ENCODE measurements around the gene MR1. TPM values are rescaled to one million over a fixed set of nuclear protein-coding genes. Genes with fewer than 3 reads are reported as not detected.
A peak's percentile ranks its signal among the peaks of the same experiment; 100 is the strongest.

Gene MR1
- total RNA-seq, 1 donor from 2014 or later: 1.2 TPM

- Histone ChIP-seq H3K9ac (ENCODE audit: low read length) (peak overlapping the region; percentile 90), H3K36me3 (ENCODE audit: insufficient read depth, low read length) (peaks cover 6% of the 10 kb centered on the region), H3K79me2 (ENCODE audit: insufficient read depth, low read length) (peaks cover 53% of the 10 kb centered on the region), H4K20me1 (ENCODE audit: insufficient read depth, low read length) (peaks cover 46% of the 10 kb centered on the region), H3K27me3 (ENCODE audit: insufficient read depth, low read length) (no peaks in the 10 kb centered on the region), H2AFZ (ENCODE audit: low read depth, low read length) (no peak overlapping the region), H3K4me3 (ENCODE audit: insufficient read depth, low read depth, low read length) (peak overlapping the region; percentile 86), H3K27ac (ENCODE audit: low read depth, low read length) (peak overlapping the region; percentile 77), H3K4me1 (ENCODE audit: insufficient read depth, low read length) (peaks cover 55% of the 10 kb centered on the region), H3K4me2 (ENCODE audit: low read length) (peak overlapping the region; percentile 89), H3K9me3 (ENCODE audit: insufficient read depth, low read depth, low read length) (no peaks in the 10 kb centered on the region)
- H3K4me1 Mint-ChIP-seq (ENCODE audit: low read depth, unreplicated experiment): peaks cover 35% of the 10 kb centered on the region
- peaks cover 4% of the 10 kb centered on the region for H3K36me3 Mint-ChIP-seq (ENCODE audit: low read depth, unreplicated experiment)
- FAIRE-seq (no peak), DNase-seq (ENCODE audit: low read depth) (no peak)
- H3K4me3 Mint-ChIP-seq (ENCODE audit: unreplicated experiment): peak overlapping the region; percentile 99
- H3K27me3 Mint-ChIP-seq (ENCODE audit: low read depth, unreplicated experiment): no peaks in the 10 kb centered on the region
- peak overlapping the region; percentile 97 for H3K27ac Mint-ChIP-seq (ENCODE audit: unreplicated experiment)
- no peaks in the 10 kb centered on the region for H3K9me3 Mint-ChIP-seq (ENCODE audit: unreplicated experiment)
- TF ChIP-seq CTCF (IDR thresholded peaks at IDR 0.05; ENCODE audit: insufficient read depth, low read depth, low read length) (no peak), EZH2 (IDR thresholded peaks at IDR 0.05; ENCODE audit: insufficient read depth, low read length) (no peak)
Observed at GRCh38 chr1:181090641-181091126, 56.9 kb downstream of the MR1 start.

GRCh38 chr1:181091309-181092040 is 57.7 kb downstream of the MR1 start:
- no peak overlapping the region for H3K27ac ChIP-seq (ENCODE audit: low read depth, low read length)
- H2AFZ ChIP-seq (ENCODE audit: low read depth, low read length): no peak overlapping the region
- Mint-ChIP-seq H3K27me3 (ENCODE audit: low read depth, unreplicated experiment) (no peaks in the 10 kb centered on the region), H3K9me3 (ENCODE audit: unreplicated experiment) (no peaks in the 10 kb centered on the region), H3K4me3 (ENCODE audit: unreplicated experiment) (peak overlapping the region; percentile 99), H3K4me1 (ENCODE audit: low read depth, unreplicated experiment) (peaks cover 42% of the 10 kb centered on the region), H3K36me3 (ENCODE audit: low read depth, unreplicated experiment) (peaks cover 4% of the 10 kb centered on the region), H3K27ac (ENCODE audit: unreplicated experiment) (peak overlapping the region; percentile 34)
- no peak for DNase-seq (ENCODE audit: low read depth)
- H3K9ac ChIP-seq (ENCODE audit: low read length): peak overlapping the region; percentile 90
- H3K4me1 ChIP-seq (ENCODE audit: insufficient read depth, low read length): peaks cover 63% of the 10 kb centered on the region
- no peaks in the 10 kb centered on the region for H3K27me3 ChIP-seq (ENCODE audit: insufficient read depth, low read length)
- H3K4me2 ChIP-seq (ENCODE audit: low read length): peak overlapping the region; percentile 89
- no peak for TF ChIP-seq EZH2 (IDR thresholded peaks at IDR 0.05; ENCODE audit: insufficient read depth, low read length)
- TF ChIP-seq CTCF (IDR thresholded peaks at IDR 0.05; ENCODE audit: insufficient read depth, low read depth, low read length): no peak
- peak overlapping the region; percentile 86 for H3K4me3 ChIP-seq (ENCODE audit: insufficient read depth, low read depth, low read length)
- FAIRE-seq: no peak
- H4K20me1 ChIP-seq (ENCODE audit: insufficient read depth, low read length): peaks cover 49% of the 10 kb centered on the region
- peaks cover 6% of the 10 kb centered on the region for H3K36me3 ChIP-seq (ENCODE audit: insufficient read depth, low read length)
- H3K9me3 ChIP-seq (ENCODE audit: insufficient read depth, low read depth, low read length): no peaks in the 10 kb centered on the region
- peaks cover 53% of the 10 kb centered on the region for H3K79me2 ChIP-seq (ENCODE audit: insufficient read depth, low read length)

- H3K9ac ChIP-seq (ENCODE audit: low read length): peak overlapping the region; percentile 90
- peaks cover 47% of the 10 kb centered on the region for H3K4me1 Mint-ChIP-seq (ENCODE audit: low read depth, unreplicated experiment)
- H3K36me3 ChIP-seq (ENCODE audit: insufficient read depth, low read length): peaks cover 6% of the 10 kb centered on the region
- no peak for DNase-seq (ENCODE audit: low read depth)
- H3K27me3 ChIP-seq (ENCODE audit: insufficient read depth, low read length): no peaks in the 10 kb centered on the region
- peak overlapping the region; percentile 99 for H3K4me3 Mint-ChIP-seq (ENCODE audit: unreplicated experiment)
- H3K4me2 ChIP-seq (ENCODE audit: low read length): peak overlapping the region; percentile 89
- no peaks in the 10 kb centered on the region for H3K27me3 Mint-ChIP-seq (ENCODE audit: low read depth, unreplicated experiment)
- H3K27ac Mint-ChIP-seq (ENCODE audit: unreplicated experiment): peak overlapping the region; percentile 34
- H3K4me1 ChIP-seq (ENCODE audit: insufficient read depth, low read length): peaks cover 63% of the 10 kb centered on the region
- H3K79me2 ChIP-seq (ENCODE audit: insufficient read depth, low read length): peaks cover 53% of the 10 kb centered on the region
- no peak overlapping the region for H3K27ac ChIP-seq (ENCODE audit: low read depth, low read length)
- no peak for TF ChIP-seq EZH2 (IDR thresholded peaks at IDR 0.05; ENCODE audit: insufficient read depth, low read length)
- TF ChIP-seq CTCF (IDR thresholded peaks at IDR 0.05; ENCODE audit: insufficient read depth, low read depth, low read length): no peak
- H4K20me1 ChIP-seq (ENCODE audit: insufficient read depth, low read length): peaks cover 49% of the 10 kb centered on the region
- no peaks in the 10 kb centered on the region for H3K9me3 ChIP-seq (ENCODE audit: insufficient read depth, low read depth, low read length)
- no peaks in the 10 kb centered on the region for H3K9me3 Mint-ChIP-seq (ENCODE audit: unreplicated experiment)
- H3K4me3 ChIP-seq (ENCODE audit: insufficient read depth, low read depth, low read length): peak overlapping the region; percentile 86
- H3K36me3 Mint-ChIP-seq (ENCODE audit: low read depth, unreplicated experiment): peaks cover 4% of the 10 kb centered on the region
- FAIRE-seq: no peak
- no peak overlapping the region for H2AFZ ChIP-seq (ENCODE audit: low read depth, low read length)
Observed at GRCh38 chr1:181092056-181092455, 58.3 kb downstream of the MR1 start.
